Colon (tissue), 2 donors: ENCODE results near the gene ALLC.
"Not testable (repeated sequence)": the region's sequence is repeated elsewhere in the genome, so short reads cannot be mapped to it uniquely, and the experiment has no call there.

Experiments
- FAIRE-seq: peaks from 2 replicates; lab custom pipeline; 2012; peaks lifted over from hg19 to GRCh38; lab: Jason Lieb, UNC
- donor health status: control.
- donor health status: control.

Gene ALLC

GRCh38 chr2:3655871-3656761, 1.9 kb upstream of the ALLC start:
- no peak for FAIRE-seq

DNA sequence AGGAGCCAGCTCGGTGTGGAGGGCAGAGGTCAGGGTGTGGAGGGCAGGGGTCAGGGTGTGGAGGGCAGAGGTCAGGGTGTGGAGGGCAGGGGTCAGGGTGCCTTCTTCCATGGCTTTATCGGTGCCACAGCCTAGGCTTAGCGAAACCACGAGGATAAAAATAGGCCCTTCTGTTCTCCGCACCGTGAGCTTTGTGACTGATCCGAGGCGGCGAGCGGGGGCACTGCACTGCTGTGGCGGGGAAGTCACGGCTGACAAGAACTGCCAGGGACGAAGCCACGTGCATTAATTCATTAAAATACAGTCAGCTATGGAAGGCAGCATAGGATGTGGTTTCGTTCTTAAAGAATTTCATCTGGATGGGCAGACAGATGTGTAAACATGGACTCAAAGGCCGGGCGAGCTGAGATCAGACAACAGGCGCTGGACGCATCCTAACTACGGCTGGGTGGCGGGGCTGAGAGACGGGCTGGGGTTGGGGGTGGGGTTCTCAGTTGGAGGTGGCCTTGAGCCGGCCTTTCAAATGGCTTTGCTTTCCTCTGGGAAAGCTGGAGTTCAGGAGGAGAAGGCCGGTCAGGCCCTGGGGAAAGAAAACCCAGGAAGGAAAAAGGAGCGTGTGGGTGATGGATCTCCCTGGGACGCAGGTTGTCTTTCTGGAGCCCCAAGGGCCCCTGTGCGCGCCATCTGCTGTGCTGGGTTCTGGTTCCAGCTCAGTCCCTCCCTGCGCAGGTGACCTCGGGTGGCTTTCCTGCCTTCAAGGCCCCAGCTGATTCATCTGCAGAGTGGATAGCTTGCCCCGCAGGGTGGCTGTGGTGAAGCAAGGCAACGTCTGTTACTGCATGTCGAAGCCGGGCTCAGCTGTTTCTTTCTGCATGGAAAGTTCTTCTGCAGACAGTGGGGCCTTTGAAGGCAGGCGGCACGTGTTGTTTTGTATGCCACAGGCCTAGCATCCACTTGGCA, 958 bp upstream of the ALLC start:
- FAIRE-seq: no peak

GRCh38 chr2:3659447-3660432, 1.7 kb downstream of the ALLC start:
- FAIRE-seq: no peak

- not testable (repeated sequence) for FAIRE-seq
Measured at GRCh38 chr2:3660640-3661039, 2.6 kb downstream of the ALLC start.

DNA sequence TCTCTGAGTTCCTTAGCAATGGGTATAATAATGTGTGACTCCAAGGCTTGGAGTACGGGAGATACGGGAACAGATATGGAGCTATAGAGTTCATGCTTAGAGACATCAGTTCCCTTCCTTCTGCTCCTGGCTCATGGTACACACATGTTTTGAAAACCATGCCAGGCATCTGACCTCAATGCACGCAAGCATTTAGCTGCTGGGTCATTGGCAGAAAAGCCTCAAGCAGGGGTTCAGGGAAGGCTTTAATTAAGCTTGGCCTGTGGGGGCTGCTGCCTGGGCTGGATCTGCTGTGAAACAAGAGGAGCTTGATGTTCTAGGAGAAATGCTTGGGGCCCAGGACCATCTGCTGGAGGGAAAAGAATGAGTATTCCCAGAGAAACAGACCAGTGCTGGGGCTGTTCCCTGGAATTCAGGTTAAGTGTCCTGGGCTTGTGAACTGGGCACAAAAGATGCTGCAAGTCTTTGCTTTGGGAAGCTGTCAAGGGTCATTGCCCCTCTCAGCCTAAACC, 3.2 kb downstream of the ALLC start:
- no peak for FAIRE-seq

DNA sequence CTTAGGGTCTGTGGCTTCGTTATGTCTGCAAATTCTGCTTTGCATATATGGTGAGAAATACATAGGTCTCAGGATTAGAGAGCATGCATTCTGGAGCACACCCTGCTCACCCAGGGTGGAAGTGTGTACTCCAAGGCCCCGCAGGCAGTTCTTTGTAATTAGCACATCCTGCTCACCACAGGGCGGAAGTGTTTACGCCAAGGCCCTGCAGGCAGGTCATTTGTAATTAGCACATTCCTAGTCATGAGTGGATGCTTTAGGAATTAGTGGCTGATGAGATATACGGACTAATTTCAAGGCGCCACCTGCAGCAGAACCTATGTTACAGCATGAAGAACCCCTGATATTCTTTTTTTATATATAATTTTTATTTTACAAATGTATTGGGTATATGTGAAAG, 4.2 kb downstream of the ALLC start:
- no peak for FAIRE-seq

DNA sequence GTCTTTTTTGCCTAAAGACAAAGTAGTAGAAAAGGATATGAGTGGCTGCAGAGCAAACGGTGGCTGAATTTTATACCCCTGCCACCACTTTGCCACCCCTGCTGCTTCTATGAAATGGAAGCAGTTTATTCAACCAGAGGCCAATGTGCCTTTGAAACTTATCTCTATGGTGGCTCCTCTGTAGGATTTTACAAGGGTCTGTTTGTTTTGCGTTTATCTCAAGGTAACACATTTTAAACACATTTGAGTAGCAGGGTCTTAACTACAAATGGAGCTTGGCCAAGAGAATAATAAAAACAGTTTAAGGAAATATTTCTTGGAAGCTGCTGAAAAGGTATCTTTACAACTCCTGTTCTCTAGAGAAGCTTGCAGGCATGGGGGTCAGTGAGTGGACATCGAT, 6.1 kb downstream of the ALLC start:
- FAIRE-seq: no peak

GRCh38 chr2:3664925-3665324, 6.9 kb downstream of the ALLC start:
- FAIRE-seq: no peak

DNA sequence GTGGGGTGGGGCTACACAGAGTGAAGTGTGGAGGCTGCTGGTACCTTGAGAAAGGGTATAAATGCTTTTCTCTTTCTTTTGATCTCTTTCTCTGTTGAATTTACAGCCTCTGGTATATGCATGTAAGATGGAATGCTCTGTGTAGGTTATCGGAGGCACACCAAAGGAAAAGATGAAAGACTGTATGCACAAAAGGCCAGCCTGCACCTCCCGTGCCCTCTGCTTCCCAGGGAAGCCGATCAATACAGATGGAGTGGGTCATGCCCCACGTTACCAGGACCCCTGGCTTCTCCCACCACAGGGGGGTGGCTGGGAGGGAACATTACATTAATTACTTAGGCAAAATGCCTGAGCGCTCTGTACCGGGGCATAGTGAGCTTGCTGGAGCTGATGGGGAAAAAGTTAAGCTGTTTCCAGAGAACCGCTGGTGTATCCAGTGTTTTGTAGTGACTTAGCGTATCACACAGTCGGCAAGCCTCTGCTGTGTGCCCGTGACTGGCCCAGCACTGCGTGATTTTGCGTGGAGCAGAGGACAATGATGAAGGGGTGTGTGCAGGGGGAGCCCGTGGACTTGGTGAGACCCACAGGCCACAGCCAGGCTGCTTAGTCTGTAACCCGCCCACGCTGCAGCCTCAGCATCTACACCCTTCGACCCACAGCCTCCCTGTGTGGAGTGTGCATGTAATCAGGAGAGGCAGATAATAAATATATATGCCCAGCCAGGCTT, 8.0 kb downstream of the ALLC start:
- FAIRE-seq: no peak

DNA sequence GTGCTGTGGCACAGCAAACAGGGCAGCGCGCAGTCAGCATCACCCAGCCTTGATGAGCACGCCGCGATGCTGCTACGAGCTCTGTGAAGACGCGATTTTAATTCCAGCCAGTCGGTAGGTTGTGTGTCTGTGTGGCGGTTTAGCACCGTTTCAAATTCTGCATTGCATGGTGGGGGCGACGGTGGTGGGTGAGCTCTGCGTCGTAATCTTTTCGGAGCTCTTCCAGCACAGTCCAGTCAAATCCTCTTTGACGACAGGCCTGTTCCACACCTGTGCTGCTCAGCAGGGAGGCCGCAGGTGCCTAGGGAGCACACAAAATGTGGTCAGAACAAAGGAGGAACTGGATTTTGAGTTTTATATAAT, 8.6 kb downstream of the ALLC start:
- no peak for FAIRE-seq

- no peak for FAIRE-seq
Measured at GRCh38 chr2:3667151-3667631, 9.2 kb downstream of the ALLC start.

DNA sequence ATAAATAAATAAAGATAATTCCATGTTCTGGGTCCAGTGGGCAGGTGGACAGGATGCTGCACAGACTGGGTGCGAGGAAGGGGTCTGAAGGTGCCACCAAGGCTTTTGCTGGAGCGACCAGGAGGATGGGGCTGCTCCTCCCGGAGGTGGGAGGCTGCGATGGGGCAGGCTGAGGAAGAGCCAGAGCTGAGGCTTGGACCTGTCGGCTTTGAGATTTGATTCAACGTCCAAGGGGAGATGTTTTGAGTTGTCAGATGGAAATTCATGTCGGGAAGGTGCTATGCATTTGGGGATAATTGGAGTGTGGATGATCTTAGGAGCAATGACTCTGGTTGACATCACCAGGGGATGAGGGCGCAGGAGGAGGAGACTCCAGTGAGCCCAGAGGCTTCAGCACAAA, 11.7 kb downstream of the ALLC start:
- FAIRE-seq: no peak

- no peak for FAIRE-seq
Measured at GRCh38 chr2:3670376-3670775, 12.4 kb downstream of the ALLC start.

DNA sequence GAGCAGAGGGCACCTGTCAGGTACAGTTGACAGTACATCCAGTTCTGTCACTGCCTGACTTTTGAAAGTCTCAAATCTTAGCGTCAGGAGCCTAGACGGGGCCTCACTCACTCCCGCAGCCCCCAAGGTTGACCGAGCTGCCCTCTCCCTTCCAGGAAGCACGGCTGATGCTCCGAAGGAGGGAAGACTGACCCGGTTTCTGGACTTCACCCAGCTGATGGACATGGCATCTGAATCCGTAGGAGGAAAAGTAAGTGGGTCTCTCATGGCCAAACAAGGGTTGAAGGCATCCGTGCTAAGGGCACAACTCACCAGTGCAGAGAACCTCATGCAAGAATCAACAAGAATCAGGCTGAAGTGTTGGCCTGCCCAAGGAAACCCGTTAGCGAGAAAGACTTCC, 12.9 kb downstream of the ALLC start:
- no peak for FAIRE-seq

- no peak for FAIRE-seq
Measured at GRCh38 chr2:3672861-3673678, 15.1 kb downstream of the ALLC start.

DNA sequence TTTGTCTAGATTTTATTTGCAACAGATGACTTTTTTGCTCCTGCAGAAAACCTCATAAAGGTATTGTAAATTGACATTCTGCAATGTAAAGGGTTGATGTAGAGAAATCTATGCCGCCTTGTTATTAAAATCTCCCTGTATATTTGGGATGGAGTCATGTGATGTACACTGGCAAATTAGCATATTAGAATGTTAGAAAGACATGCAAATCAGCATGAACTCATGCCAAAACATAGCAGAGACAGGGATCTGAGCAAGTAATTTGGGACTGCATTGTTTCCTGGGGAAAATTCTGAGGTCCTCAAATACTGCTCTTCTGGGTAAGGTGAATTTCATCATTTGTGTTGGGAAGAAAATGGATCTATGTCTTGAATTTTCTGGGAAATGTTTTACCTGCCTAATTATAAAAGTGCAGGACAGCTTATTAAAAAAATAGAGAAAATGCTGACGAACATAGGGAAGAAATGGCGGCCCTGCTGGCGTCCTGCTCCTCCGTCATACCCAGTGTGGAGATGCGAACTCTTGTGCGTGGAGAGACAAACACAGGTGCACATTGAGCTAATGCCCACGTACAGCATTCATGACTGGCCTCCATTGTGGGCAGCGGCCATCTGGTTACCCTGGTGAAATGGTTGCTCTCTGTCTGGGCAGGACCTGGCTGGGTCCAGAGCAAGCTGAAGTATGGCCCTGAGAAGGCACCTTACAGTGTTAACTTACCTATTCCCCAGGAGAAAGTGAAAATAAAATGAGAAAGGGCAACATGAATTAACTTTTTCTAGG, 16.3 kb downstream of the ALLC start:
- FAIRE-seq: no peak

GRCh38 chr2:3675687-3676086, 17.7 kb downstream of the ALLC start:
- no peak for FAIRE-seq

DNA sequence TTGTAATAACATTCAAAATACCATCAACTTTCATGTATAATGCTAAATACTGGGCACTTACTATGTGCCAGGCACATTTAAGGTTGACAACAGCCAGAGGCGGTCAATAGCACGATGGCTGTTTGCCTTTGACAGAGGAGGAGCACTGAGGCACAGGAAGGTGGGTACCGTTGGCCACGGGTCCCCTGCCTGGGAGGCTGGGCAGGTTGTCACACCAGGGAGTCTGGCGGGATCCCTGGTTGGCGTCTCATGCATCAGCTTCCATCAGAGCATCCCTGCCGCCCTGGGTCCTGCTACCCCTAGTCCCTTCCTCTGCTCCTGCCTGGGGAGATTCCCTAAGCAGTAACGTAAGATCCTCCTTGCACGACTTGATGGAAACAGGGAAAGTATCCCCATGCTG, 19.4 kb downstream of the ALLC start:
- no peak for FAIRE-seq

DNA sequence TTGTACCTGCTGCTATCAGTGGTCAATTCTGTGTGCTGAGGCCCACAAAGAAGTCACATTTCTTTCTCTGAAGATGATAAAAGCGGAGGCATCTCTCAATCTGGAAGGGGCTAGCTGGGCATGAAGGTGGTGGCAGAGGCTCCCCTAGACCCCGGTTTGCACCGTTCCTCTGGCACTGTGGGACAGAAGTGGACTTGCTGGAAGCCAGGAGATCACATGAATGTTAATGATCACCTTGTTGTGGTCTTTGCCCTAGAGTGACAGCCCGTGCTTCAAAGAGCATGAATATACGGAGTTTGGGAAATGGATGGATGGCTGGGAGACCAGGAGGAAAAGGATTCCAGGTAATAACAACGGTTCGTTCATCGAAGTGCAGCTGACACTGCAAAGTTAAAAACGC, 20.2 kb downstream of the ALLC start:
- no peak for FAIRE-seq
